Measurements from ENCODE around the gene SMCO3. TPM values are rescaled to one million over a fixed set of nuclear protein-coding genes. Genes with fewer than 3 reads are reported as not detected.
A peak's percentile ranks its signal among the peaks of the same experiment; 100 is the strongest.

The SMCO3 gene
- total RNA-seq, 2 experiments from 2014 or later: not detected

DNA sequence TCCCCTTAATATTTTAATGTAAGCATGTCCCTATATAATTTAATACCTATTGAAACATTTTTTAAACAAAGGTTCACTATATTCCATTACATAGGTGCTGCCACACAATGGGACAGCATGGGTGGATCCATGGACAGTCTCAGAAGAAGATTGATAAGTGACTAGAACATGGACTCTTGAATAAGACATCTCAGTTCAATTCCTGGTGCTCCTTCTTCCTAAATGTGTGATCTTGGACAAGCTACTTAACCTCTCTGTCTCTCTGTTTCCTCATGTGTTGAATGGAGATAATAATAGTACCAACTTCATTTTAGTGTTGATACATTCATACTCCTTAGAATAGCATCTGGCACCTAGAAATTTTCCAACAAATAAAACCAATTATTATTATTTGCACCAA, 30.4 kb upstream of the SMCO3 start:
- Mint-ChIP-seq H3K4me1 (peaks cover 11% of the 10 kb centered on the region), H3K4me3 (no peak overlapping the region), H3K27me3 (no peaks in the 10 kb centered on the region), H3K9me3 (ENCODE audit: low read depth) (no peaks in the 10 kb centered on the region), H3K27ac (no peak overlapping the region), H3K36me3 (ENCODE audit: low read depth) (no peaks in the 10 kb centered on the region)
- no peak for ATAC-seq
- intact Hi-C loops (cut with DNase I, micrococcal nuclease): loop anchor here (2.0 to 10.0 kb wide), 4 partner anchors 122 to 680 kb away; partner anchors contain the start of gene RERG (in 1 of the 2)
- CTCF ChIA-PET: interaction anchor here (0.6 to 7.4 kb wide), 10 partner anchors 11 to 156 kb away, joined by 3 to 85 read pairs (median 4); no protein-coding TSS in a partner anchor
- DNase-seq: no peak
- POLR2A ChIA-PET: no interaction called here

DNA sequence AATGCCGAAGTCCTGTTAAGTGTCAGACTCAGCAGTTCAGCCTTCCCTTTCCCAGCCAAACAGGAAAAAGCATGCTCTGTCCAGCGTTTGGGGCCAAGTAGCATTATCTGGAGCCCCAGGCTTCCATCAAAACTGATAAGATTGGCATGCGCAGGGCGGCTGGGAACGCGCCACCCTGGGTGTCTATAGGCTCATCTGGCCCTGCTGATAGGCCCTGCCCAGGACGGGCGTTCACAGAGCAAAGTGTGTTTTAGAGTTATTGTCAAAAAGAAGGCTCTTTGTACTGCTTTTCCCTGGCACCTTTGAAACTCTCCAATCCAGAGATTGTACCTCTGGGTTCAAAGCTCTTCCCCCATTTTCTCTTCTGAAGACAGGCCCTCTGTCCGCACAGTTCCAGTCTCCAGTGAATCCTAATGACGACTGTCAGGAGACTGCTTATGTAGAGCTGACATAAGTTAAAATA, 29.5 kb upstream of the SMCO3 start, which contains the start of gene ART4:
Gene ART4, minus strand, starts transcription at position 102 of the 463 bp plus-strand sequence. CDS start 413 bp downstream, outside the sequence.
- CTCF ChIA-PET: interaction anchor here (0.7 to 7.4 kb wide), 8 partner anchors 9 to 157 kb away, joined by 3 to 85 read pairs (median 3); no protein-coding TSS in a partner anchor
- POLR2A ChIA-PET: no interaction called here
- intact Hi-C loops (cut with DNase I, micrococcal nuclease): loop anchor here (10.0 kb wide), 3 partner anchors 381 to 681 kb away; partner anchors contain the start of gene RERG (in 1 of the 2)
- peaks cover 11% of the 10 kb centered on the region for H3K4me1 Mint-ChIP-seq
- H3K27ac Mint-ChIP-seq: no peak within 1 kb of the TSS
- H3K27me3 Mint-ChIP-seq: peaks cover 2% of the 10 kb centered on the region
- H3K4me3 Mint-ChIP-seq: no peak within 1 kb of the TSS
- no peaks in the 10 kb centered on the region for H3K9me3 Mint-ChIP-seq (ENCODE audit: low read depth)
- no peak for ATAC-seq
- H3K36me3 Mint-ChIP-seq (ENCODE audit: low read depth): no peaks in the 10 kb centered on the region
- DNase-seq: no peak

DNA sequence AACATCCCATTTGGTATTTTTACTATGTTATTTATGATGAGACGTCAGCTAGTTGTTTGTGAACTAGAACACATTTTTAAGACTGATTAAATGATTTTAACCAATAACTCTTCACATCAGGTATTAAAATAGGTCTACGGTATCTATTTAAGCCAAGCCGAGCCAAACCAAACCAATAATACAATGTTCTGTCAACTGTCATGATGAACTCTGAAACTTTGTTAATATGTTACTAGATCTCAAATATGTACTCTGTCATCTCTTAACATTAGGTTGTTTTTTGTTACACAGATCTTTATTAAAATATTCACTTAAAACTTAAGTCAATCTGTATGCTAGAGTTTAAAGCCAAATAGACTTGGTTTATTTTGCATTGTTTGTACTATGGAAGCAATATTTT, 28.3 kb upstream of the SMCO3 start:
- no peaks in the 10 kb centered on the region for H3K36me3 Mint-ChIP-seq (ENCODE audit: low read depth)
- no peak overlapping the region for H3K4me3 Mint-ChIP-seq
- no peak overlapping the region for H3K27ac Mint-ChIP-seq
- intact Hi-C loops (cut with DNase I, micrococcal nuclease): loop anchor here (10.0 kb wide), 3 partner anchors 382 to 682 kb away; partner anchors contain the start of gene RERG (in 1 of the 2)
- CTCF ChIA-PET: interaction anchor here (1.3 kb wide), 1 partner anchor 154 kb away, joined by 4 read pairs; no protein-coding TSS in a partner anchor
- peaks cover 11% of the 10 kb centered on the region for H3K4me1 Mint-ChIP-seq
- POLR2A ChIA-PET: no interaction called here
- DNase-seq: no peak
- H3K27me3 Mint-ChIP-seq: peaks cover 5% of the 10 kb centered on the region
- no peak for ATAC-seq
- no peaks in the 10 kb centered on the region for H3K9me3 Mint-ChIP-seq (ENCODE audit: low read depth)

DNA sequence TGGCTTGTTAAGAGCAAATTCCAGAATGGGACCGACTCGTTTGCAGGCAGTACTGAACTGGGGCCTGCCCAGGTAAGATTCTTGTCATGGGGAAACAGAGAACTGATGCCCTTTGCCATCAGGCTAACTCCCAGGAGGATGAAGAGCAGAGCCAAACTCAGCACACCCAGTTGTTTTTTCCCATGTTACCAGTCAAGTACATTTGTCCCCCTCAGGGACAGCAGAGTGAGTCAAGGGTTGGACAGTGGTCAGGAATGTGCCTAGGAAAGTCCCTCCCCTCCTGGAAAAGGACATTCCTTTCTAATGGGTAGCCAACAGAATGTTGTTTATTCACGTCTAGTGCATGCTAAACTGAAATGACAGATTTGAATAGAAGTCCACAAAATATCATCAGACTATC, 27.8 kb upstream of the SMCO3 start:
- no peak overlapping the region for H3K27ac Mint-ChIP-seq
- ATAC-seq: no peak
- no peak overlapping the region for H3K4me3 Mint-ChIP-seq
- no peaks in the 10 kb centered on the region for H3K9me3 Mint-ChIP-seq (ENCODE audit: low read depth)
- CTCF ChIA-PET: interaction anchor here (1.3 kb wide), 1 partner anchor 154 kb away, joined by 4 read pairs; no protein-coding TSS in a partner anchor
- POLR2A ChIA-PET: no interaction called here
- DNase-seq: no peak
- H3K27me3 Mint-ChIP-seq: peaks cover 5% of the 10 kb centered on the region
- peaks cover 11% of the 10 kb centered on the region for H3K4me1 Mint-ChIP-seq
- intact Hi-C loops (cut with DNase I, micrococcal nuclease): loop anchor here (10.0 kb wide), 3 partner anchors 383 to 683 kb away; partner anchors contain the start of gene RERG (in 1 of the 2)
- H3K36me3 Mint-ChIP-seq (ENCODE audit: low read depth): no peaks in the 10 kb centered on the region

DNA sequence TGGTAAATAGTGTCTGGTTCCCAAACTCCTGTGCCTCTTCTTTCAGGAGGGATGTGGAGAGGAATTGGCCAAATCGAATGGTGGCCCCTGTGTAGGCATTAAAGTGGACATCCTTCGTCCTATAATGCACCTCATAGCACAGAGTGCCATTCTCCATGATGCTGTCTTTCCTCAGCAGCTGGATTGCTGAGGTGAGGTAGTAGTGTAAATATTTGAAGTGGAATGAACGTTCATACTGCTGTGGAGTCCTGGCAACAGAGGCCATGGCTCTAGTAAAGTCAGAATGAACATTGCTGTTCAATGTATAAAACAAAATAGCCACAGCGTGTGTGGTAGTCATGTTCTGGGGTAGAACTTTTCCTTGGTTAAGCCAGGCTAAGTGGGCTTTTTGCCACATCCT, 26.6 kb upstream of the SMCO3 start:
- intact Hi-C loops (cut with DNase I, micrococcal nuclease): loop anchor here (10.0 kb wide), 3 partner anchors 384 to 684 kb away; partner anchors contain the start of gene RERG (in 1 of the 2)
- CTCF ChIA-PET: interaction anchor here (0.7 kb wide), 1 partner anchor 42 kb away, joined by 3 read pairs; no protein-coding TSS in a partner anchor
- POLR2A ChIA-PET: no interaction called here
- no peak for DNase-seq
- H3K9me3 Mint-ChIP-seq (ENCODE audit: low read depth): no peaks in the 10 kb centered on the region
- H3K27ac Mint-ChIP-seq: no peak overlapping the region
- ATAC-seq: no peak
- H3K27me3 Mint-ChIP-seq: peaks cover 5% of the 10 kb centered on the region
- H3K36me3 Mint-ChIP-seq (ENCODE audit: low read depth): no peaks in the 10 kb centered on the region
- no peak overlapping the region for H3K4me3 Mint-ChIP-seq
- H3K4me1 Mint-ChIP-seq: peaks cover 6% of the 10 kb centered on the region

DNA sequence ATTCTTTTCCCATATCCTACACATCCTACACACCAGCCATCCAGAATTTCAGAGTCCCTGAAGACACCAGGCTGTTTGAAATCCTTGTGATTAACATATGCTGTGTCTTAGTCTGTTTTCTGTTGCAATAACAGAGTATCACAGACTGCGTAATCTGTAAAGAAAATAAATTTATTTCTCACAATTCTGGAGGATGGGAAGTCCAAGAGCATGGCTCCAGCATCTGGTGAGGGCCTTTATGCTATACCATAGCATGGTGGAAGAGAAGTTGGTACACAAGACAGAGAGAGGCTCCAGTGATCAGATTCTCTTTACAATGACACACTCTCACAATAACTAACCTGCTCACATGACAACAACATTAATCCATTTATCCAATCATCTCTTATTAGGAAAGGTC, 25.3 kb upstream of the SMCO3 start:
- POLR2A ChIA-PET: no interaction called here
- Mint-ChIP-seq H3K27me3 (peaks cover 10% of the 10 kb centered on the region), H3K36me3 (ENCODE audit: low read depth) (no peaks in the 10 kb centered on the region), H3K9me3 (ENCODE audit: low read depth) (no peaks in the 10 kb centered on the region), H3K27ac (no peak overlapping the region), H3K4me1 (no peaks in the 10 kb centered on the region), H3K4me3 (no peak overlapping the region)
- DNase-seq (no peak), ATAC-seq (no peak)
- CTCF ChIA-PET: interaction anchor here (0.7 kb wide), 1 partner anchor 65 kb away, joined by 3 read pairs; a partner anchor contains a TSS
- intact Hi-C loops (cut with DNase I, micrococcal nuclease): no loop called here

DNA sequence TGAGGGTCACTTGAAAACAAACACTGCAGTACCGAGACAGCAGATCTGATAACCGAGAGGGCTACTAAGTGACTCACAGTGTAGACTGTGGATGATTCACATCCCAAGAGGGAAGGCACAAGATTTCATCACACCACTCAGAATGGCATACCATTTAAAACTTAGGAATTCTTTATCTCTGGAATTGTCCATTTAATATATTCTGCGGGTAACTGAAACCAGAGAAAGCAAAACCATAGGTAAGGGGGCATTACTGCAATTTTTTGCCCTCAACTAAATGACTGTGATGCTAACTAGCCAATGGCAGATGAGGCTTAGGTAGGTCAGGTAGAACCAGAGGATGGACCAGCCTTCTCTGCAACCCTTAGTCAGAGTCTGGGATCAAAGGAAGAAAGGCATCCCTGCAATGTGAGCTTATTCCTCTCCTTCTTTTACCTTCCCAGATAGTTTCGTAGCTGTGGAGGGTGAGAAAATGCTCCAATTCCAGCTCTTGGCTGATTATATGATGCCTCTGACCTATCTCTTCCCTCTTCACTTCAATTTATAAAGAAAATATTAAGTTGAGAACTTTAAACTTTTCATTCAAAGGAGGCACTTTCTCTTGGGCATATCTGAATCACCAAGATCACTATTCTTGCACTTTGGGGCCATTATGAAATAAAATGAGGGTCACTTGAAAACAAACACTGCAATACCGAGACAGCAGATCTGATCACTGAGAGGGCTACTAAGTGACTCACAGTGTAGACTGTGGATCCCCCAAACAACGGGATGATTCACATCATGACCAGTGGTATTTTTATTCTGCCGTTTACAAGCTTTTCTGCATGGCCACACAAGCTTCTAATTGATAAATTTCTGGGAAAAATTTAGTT, 22.6 kb upstream of the SMCO3 start:
- peak; percentile 47 for ATAC-seq
- intact Hi-C loops (cut with DNase I, micrococcal nuclease): no loop called here
- no peaks in the 10 kb centered on the region for H3K9me3 Mint-ChIP-seq (ENCODE audit: low read depth)
- H3K27ac Mint-ChIP-seq: no peak overlapping the region
- no peaks in the 10 kb centered on the region for H3K36me3 Mint-ChIP-seq (ENCODE audit: low read depth)
- H3K27me3 Mint-ChIP-seq: peaks cover 18% of the 10 kb centered on the region
- DNase-seq: no peak
- ChIA-PET CTCF (interaction anchor here (1.1 to 1.6 kb wide), 2 partner anchors 9 to 11 kb away, joined by 3 read pairs; no protein-coding TSS in a partner anchor), POLR2A (interaction anchor here (0.6 kb wide), 1 partner anchor 66 kb away, joined by 3 read pairs; no protein-coding TSS in a partner anchor)
- H3K4me1 Mint-ChIP-seq: no peaks in the 10 kb centered on the region
- H3K4me3 Mint-ChIP-seq: no peak overlapping the region

DNA sequence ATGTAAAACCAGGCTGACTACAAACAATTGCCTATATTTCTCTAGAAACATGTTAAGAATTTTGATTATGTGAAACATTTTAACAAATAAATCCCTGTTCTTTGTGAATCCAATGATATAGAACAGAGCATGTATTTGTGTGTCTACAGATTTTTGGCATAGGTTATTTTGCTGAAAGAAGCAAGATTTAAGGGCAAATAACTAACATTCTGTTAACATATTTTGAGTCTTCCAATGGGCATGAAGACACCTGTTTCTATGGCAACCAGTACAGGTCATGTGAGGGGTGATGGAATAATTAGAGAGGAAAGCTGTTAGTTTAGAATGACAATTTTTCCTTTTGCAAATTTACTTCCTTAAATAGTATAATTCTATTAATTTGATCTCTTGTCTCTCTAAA, 20.5 kb upstream of the SMCO3 start:
- ChIA-PET CTCF (no interaction called here), POLR2A (no interaction called here)
- Mint-ChIP-seq H3K9me3 (ENCODE audit: low read depth) (no peaks in the 10 kb centered on the region), H3K27ac (no peak overlapping the region), H3K36me3 (ENCODE audit: low read depth) (no peaks in the 10 kb centered on the region), H3K4me1 (no peaks in the 10 kb centered on the region), H3K4me3 (no peak overlapping the region), H3K27me3 (peaks cover 18% of the 10 kb centered on the region)
- intact Hi-C loops (cut with DNase I, micrococcal nuclease): no loop called here
- DNase-seq (no peak), ATAC-seq (no peak)

DNA sequence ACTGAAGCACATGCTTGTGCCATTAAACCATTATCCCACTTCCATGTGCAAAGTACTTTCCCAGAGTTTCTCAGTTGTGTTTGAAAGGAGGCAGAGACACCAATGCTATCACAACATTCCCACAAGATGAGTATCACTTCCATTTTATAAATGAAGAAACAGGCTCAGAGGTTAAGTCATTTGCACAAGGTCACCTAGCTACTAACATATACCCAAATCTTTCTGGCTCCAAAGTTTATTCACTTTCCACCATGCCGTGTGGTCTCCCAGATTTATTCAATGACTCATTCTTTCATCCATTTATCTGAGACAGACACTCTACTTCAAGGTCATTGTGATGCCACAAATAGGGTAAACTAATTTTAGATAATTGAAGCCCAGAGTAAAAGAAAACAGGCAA, 20.0 kb upstream of the SMCO3 start:
- intact Hi-C loops (cut with DNase I, micrococcal nuclease): no loop called here
- no peak for ATAC-seq
- Mint-ChIP-seq H3K9me3 (ENCODE audit: low read depth) (no peaks in the 10 kb centered on the region), H3K27me3 (peaks cover 15% of the 10 kb centered on the region), H3K27ac (no peak overlapping the region), H3K4me3 (no peak overlapping the region), H3K36me3 (ENCODE audit: low read depth) (no peaks in the 10 kb centered on the region), H3K4me1 (no peaks in the 10 kb centered on the region)
- ChIA-PET POLR2A (no interaction called here), CTCF (interaction anchor here (0.9 kb wide), 1 partner anchor 10 kb away, joined by 3 read pairs; no protein-coding TSS in a partner anchor)
- no peak for DNase-seq

DNA sequence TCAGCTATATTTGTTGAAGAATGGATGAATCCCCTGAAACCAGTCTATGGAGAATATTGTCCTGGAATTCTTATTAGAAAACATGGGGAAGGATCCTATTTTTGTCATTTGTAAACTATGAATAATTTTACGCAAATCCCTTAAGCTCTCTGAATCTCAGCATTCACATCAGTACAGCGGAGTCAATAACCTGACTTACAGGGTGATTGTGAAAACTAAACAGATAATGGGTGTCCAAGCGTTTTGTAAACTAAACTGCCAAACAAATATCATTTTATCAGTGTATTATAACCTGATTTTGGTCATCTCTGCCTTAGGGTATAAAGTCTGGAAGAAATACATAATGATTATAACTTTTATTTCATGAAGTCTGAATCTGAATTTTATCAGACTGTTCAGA, 19.4 kb upstream of the SMCO3 start:
- CTCF ChIA-PET: interaction anchor here (0.9 kb wide), 1 partner anchor 11 kb away, joined by 3 read pairs; no protein-coding TSS in a partner anchor
- H3K36me3 Mint-ChIP-seq (ENCODE audit: low read depth): no peaks in the 10 kb centered on the region

DNA sequence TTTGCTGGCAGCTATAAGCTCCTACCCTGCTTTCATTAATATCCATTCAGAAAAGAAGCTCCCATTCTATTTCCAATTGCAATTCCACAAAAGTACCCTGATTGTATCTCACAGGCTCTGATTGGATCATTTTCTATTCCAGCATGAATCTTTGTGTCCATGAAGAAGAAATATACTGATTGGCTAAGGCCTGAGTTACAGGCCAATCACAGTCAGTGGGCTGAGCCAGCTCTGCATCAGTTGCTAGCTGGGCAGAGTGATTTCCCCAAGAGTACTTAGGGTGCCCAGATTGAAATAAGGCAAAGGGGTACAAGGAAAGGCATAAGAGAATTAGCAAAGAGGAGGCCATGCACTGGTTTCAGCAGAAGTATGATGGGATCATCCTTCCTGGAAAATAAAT, 14.9 kb upstream of the SMCO3 start:
- no peaks in the 10 kb centered on the region for H3K36me3 Mint-ChIP-seq (ENCODE audit: low read depth)
- peak; percentile 13 for DNase-seq
- H3K9me3 Mint-ChIP-seq (ENCODE audit: low read depth): no peaks in the 10 kb centered on the region
- ChIA-PET POLR2A (no interaction called here), CTCF (interaction anchor here (0.6 to 1.7 kb wide), 7 partner anchors 10 to 392 kb away, joined by 3 to 5 read pairs (median 4); partner anchors contain the start of genes RERG and SMCO3)
- H3K4me3 Mint-ChIP-seq: no peak overlapping the region
- H3K27ac Mint-ChIP-seq: no peak overlapping the region
- H3K4me1 Mint-ChIP-seq: peaks cover 14% of the 10 kb centered on the region
- peak; percentile 60 for ATAC-seq
- intact Hi-C loops (cut with DNase I, micrococcal nuclease): no loop called here
- H3K27me3 Mint-ChIP-seq: peaks cover 5% of the 10 kb centered on the region

More for the DNA sequence above, 19.4 kb upstream of the SMCO3 start:
- intact Hi-C loops (cut with DNase I, micrococcal nuclease): no loop called here
- DNase-seq (no peak), ATAC-seq (no peak)
- peaks cover 15% of the 10 kb centered on the region for H3K27me3 Mint-ChIP-seq
- no peak overlapping the region for H3K27ac Mint-ChIP-seq
- no peaks in the 10 kb centered on the region for H3K9me3 Mint-ChIP-seq (ENCODE audit: low read depth)
- POLR2A ChIA-PET: no interaction called here
- no peak overlapping the region for H3K4me3 Mint-ChIP-seq
- no peaks in the 10 kb centered on the region for H3K4me1 Mint-ChIP-seq
